Uterus (tissue), 4 donors: ENCODE data around the gene MIPEP. TPM values are rescaled to one million over a fixed set of nuclear protein-coding genes. Genes with fewer than 3 reads are reported as not detected.

Experiments
- DNase-seq, 2 donors: peaks; one replicate each; pipeline ENCODE4 v3.0.0-alpha.2; 2019 to 2020
- H3K27ac ChIP-seq, 2 donors: fragments of 200-600 bp; sonication (generic); 1 replicate in 1 of 2; 2 replicates in 1 of 2; pipeline ENCODE4 v1.5.1; 2016 to 2018
- H3K27me3 ChIP-seq, 2 donors: fragments of 200-600 bp; sonication (generic); one replicate each; pipeline ENCODE4 v1.5.1; 2018 to 2019; ENCODE audit warnings: control low read depth in 1 of 2
- H3K36me3 ChIP-seq, 2 donors: fragments of 200-600 bp; sonication (generic); one replicate each; pipeline ENCODE4 v1.5.1; 2019; ENCODE audit warnings: control low read depth in 1 of 2
- H3K4me1 ChIP-seq, 2 donors: fragments of 200-600 bp; sonication (generic); one replicate each; pipeline ENCODE4 v1.5.1; 2018 to 2019; ENCODE audit warnings: control low read depth in 1 of 2
- H3K4me3 ChIP-seq, 2 donors: fragments of 200-600 bp; sonication (generic); 1 replicate in 1 of 2; 2 replicates in 1 of 2; pipeline ENCODE4 v1.5.1; 2018 to 2019; ENCODE audit warnings: mild to moderate bottlenecking in 1 of 2
- H3K9me3 ChIP-seq, 2 donors: fragments of 200-600 bp; sonication (generic); one replicate each; pipeline ENCODE4 v1.5.1; 2019; ENCODE audit warnings: control low read depth in 1 of 2
- CTCF ChIP-seq, 4 experiments: fragments of 200-600 bp in 2 of 4; fragments of 450-650 bp in 2 of 4; sonication (generic) in 2 of 4; IDR thresholded peaks; one replicate each; pipeline ENCODE4 v1.5.1; 2016 to 2019; ENCODE audit warnings: antibody characterized with exemption in 4 of 4, mild to moderate bottlenecking in 2 of 4, moderate library complexity in 1 of 4
- POLR2A ChIP-seq, 2 donors: fragments of 450-650 bp; IDR thresholded peaks; one replicate each; pipeline ENCODE4 v1.6.1; 2016; ENCODE audit warnings: antibody characterized with exemption in 2 of 2, mild to moderate bottlenecking in 1 of 2, moderate library complexity in 1 of 2
- intact Hi-C: fragments of 100-400 bp; cut with DNase I; formaldehyde crosslinking; loops from one replicate; pipeline ENCODE4 v1.15.1; 2023; ENCODE audit warnings: low total_unique reads
- small RNA-seq: library from RNA; depleted of rRNA; stranded (forward); fragments of <200 nt; gene quantifications from one replicate; pipeline ENCODE3, GENCODE V24; 2016
- total RNA-seq, 4 donors: library from RNA; depleted of rRNA in 3 of 4; stranded (reverse); fragments of >200 nt in 3 of 4; gene quantifications; one replicate each; pipeline versions ENCODE4 v1.1.0 to v1.2.4, GENCODE V29; 2014 to 2023
- donor health status: DM: yes; HTN: yes; CAD: no.

Gene MIPEP
- total RNA-seq, 4 donors from 2014 or later: 0.77 to 31.5 (median 19.3) TPM

- intact Hi-C loops: no loop called here
- H3K4me1 ChIP-seq: no peaks in the 10 kb centered on the region
- no peak for TF ChIP-seq POLR2A (IDR thresholded peaks at IDR 0.05)
- no peak for TF ChIP-seq CTCF (IDR thresholded peaks at IDR 0.05)
These were observed 206.1 kb downstream of the MIPEP start for GRCh38 chr13:23683084-23683483.

GRCh38 chr13:23680845-23681669 is 208.1 kb downstream of the MIPEP start:
- H3K27ac ChIP-seq: no peak overlapping the region
- H3K36me3 ChIP-seq: no peaks in the 10 kb centered on the region
- TF ChIP-seq CTCF (IDR thresholded peaks at IDR 0.05): no peak
- TF ChIP-seq POLR2A (IDR thresholded peaks at IDR 0.05): no peak
- no peak overlapping the region for H3K4me3 ChIP-seq
- H3K27me3 ChIP-seq: no peaks in the 10 kb centered on the region
- peaks cover 0 to 6% of the 10 kb centered on the region in 2 donors for H3K9me3 ChIP-seq
- DNase-seq: no peak
- H3K4me1 ChIP-seq: no peaks in the 10 kb centered on the region
- intact Hi-C loops: no loop called here

More at GRCh38 chr13:23683084-23683483, 206.1 kb downstream of the MIPEP start:
- H3K27me3 ChIP-seq: no peaks in the 10 kb centered on the region
- no peak overlapping the region for H3K27ac ChIP-seq
- H3K9me3 ChIP-seq: peaks cover 0 to 6% of the 10 kb centered on the region in 2 donors
- DNase-seq: no peak
- no peaks in the 10 kb centered on the region for H3K36me3 ChIP-seq
- no peak overlapping the region for H3K4me3 ChIP-seq

Small RNA genes lying within 50 kb of the gene (small RNA-seq; reads per million reads assigned to genes)
- gene MTCO3P2: not detected

Other genes starting within 250 kb of the MIPEP start
- gene C1QTNF9B, start 8.1 kb upstream of the MIPEP start, total RNA-seq: 1 to 10 TPM in 1 of 4 donors, not detected in 3; 2.6 TPM